H9 (cell line): ENCODE measurements around the gene PTGDR2. TPM values are rescaled to one million over a fixed set of nuclear protein-coding genes. Genes with fewer than 3 reads are reported as not detected.

Experiments used
- DNase-seq: peaks from one replicate; pipeline ENCODE4 v3.0.0-alpha.2; 2017
- H2AFZ ChIP-seq: one replicate; pipeline ENCODE4 v1.6.1; 2013; ENCODE audit warnings: mild to moderate bottlenecking, low read length, control low read depth, moderate library complexity
- H2AK5ac ChIP-seq: 2 replicates; pipeline ENCODE4 v1.6.1; 2013; ENCODE audit warnings: low read length, control low read depth, mixed read lengths; ENCODE audit not compliant: insufficient read length
- H2BK120ac ChIP-seq: one replicate; pipeline ENCODE4 v1.6.1; 2013; ENCODE audit warnings: low read depth, mild to moderate bottlenecking, low read length, control low read depth, inconsistent platforms; ENCODE audit not compliant: poor library complexity, severe bottlenecking
- H2BK12ac ChIP-seq: 2 replicates; pipeline ENCODE4 v1.6.1; 2013; ENCODE audit warnings: low read length, control low read depth, mixed read lengths, low read depth; ENCODE audit not compliant: insufficient read length
- H2BK15ac ChIP-seq: 2 replicates; pipeline ENCODE4 v1.6.1; 2013; ENCODE audit warnings: low read depth, low read length, control low read depth
- H2BK20ac ChIP-seq: one replicate; pipeline ENCODE4 v1.6.1; 2013; ENCODE audit warnings: low read depth, mild to moderate bottlenecking, low read length, control low read depth, inconsistent platforms; ENCODE audit not compliant: poor library complexity, severe bottlenecking
- H2BK5ac ChIP-seq: 2 replicates; pipeline ENCODE4 v1.6.1; 2013; ENCODE audit warnings: low read length, control low read depth, mixed read lengths; ENCODE audit not compliant: insufficient read length
- H3K14ac ChIP-seq: 2 replicates; pipeline ENCODE4 v1.6.1; 2013; ENCODE audit warnings: low read length, control low read depth; ENCODE audit not compliant: insufficient read depth
- H3K18ac ChIP-seq: 2 replicates; pipeline ENCODE4 v1.6.1; 2013; ENCODE audit warnings: low read depth, mild to moderate bottlenecking, mixed read lengths, low read length, control low read depth; ENCODE audit not compliant: insufficient read length
- H3K23ac ChIP-seq: 2 replicates; pipeline ENCODE4 v1.6.1; 2013; ENCODE audit warnings: low read length, control low read depth, mixed read lengths, low read depth; ENCODE audit not compliant: insufficient read length
- H3K23me2 ChIP-seq: 2 replicates; pipeline ENCODE4 v1.6.1; 2013; ENCODE audit warnings: low read depth, mild to moderate bottlenecking, mixed read lengths, low read length, control low read depth; ENCODE audit not compliant: insufficient read length, poor library complexity, severe bottlenecking
- H3K27ac ChIP-seq: 2 replicates; pipeline ENCODE4 v1.5.1; 2013; ENCODE audit warnings: low read length, control low read depth, mixed read lengths, low read depth; ENCODE audit not compliant: insufficient read length
- H3K27me3 ChIP-seq: 2 replicates; pipeline ENCODE4 v1.6.1; 2013; ENCODE audit warnings: low read length, control low read depth, inconsistent platforms; ENCODE audit not compliant: insufficient read depth
- H3K4ac ChIP-seq: 2 replicates; pipeline ENCODE4 v1.6.1; 2013; ENCODE audit warnings: low read depth, mild to moderate bottlenecking, control low read depth, inconsistent platforms, low read length, moderate library complexity
- H3K4me1 ChIP-seq: 2 replicates; pipeline ENCODE4 v1.6.1; 2013; ENCODE audit warnings: low read length, control low read depth, inconsistent platforms; ENCODE audit not compliant: insufficient read depth
- H3K4me2 ChIP-seq: 2 replicates; pipeline ENCODE4 v1.6.1; 2013; ENCODE audit warnings: low read length, control low read depth, mixed read lengths; ENCODE audit not compliant: insufficient read length, insufficient read depth
- H3K56ac ChIP-seq: 2 replicates; pipeline ENCODE4 v1.6.1; 2013; ENCODE audit warnings: low read depth, mild to moderate bottlenecking, mixed read lengths, low read length, control low read depth; ENCODE audit not compliant: insufficient read length
- H3K79me1 ChIP-seq: 2 replicates; pipeline ENCODE4 v1.6.1; 2013; ENCODE audit warnings: low read depth, mild to moderate bottlenecking, moderate library complexity, low read length, control low read depth, inconsistent platforms; ENCODE audit not compliant: insufficient read depth, poor library complexity, severe bottlenecking
- H3K79me2 ChIP-seq: 2 replicates; pipeline ENCODE4 v1.6.1; 2013; ENCODE audit warnings: low read length, control low read depth, inconsistent platforms; ENCODE audit not compliant: insufficient read depth
- H3K9ac ChIP-seq: 2 replicates; pipeline ENCODE4 v1.6.1; 2013; ENCODE audit warnings: low read length, control low read depth, mixed read lengths; ENCODE audit not compliant: insufficient read length; ENCODE audit errors: extremely low read depth
- H3K9me3 ChIP-seq: one replicate; pipeline ENCODE4 v1.6.1; 2013; ENCODE audit warnings: low read depth, low read length, inconsistent platforms; ENCODE audit not compliant: control insufficient read depth
- H3T11ph ChIP-seq: one replicate; pipeline ENCODE4 v1.6.1; 2013; ENCODE audit warnings: mild to moderate bottlenecking, low read length, control low read depth, inconsistent platforms
- H4K20me1 ChIP-seq: one replicate; pipeline ENCODE4 v1.6.1; 2013; ENCODE audit not compliant: control insufficient read depth, insufficient read length, insufficient read depth
- H4K5ac ChIP-seq: 2 replicates; pipeline ENCODE4 v1.6.1; 2013; ENCODE audit warnings: low read depth, mild to moderate bottlenecking, mixed read lengths, low read length, control low read depth; ENCODE audit not compliant: insufficient read length
- H4K8ac ChIP-seq: replicated peaks from 2 replicates; pipeline ENCODE4 v1.6.1; 2013; ENCODE audit warnings: low read length, control low read depth, mixed read lengths, low read depth; ENCODE audit not compliant: insufficient read length
- H4K91ac ChIP-seq: 2 replicates; pipeline ENCODE4 v1.6.1; 2013; ENCODE audit warnings: low read depth, mild to moderate bottlenecking, moderate library complexity, mixed read lengths, low read length, control low read depth; ENCODE audit not compliant: insufficient read length
- H3K27ac Mint-ChIP-seq, 3 experiments: 2 replicates in 2 of 3; 3 replicates in 1 of 3; pipeline ENCODE4 v1.8.0; 2020 to 2021; ENCODE audit warnings: mixed read lengths in 3 of 3, mild to moderate bottlenecking in 1 of 3, moderate library complexity in 1 of 3
- H3K27me3 Mint-ChIP-seq: 2 replicates; pipeline ENCODE4 v1.8.0; 2021; ENCODE audit warnings: low read depth, mild to moderate bottlenecking, moderate library complexity, mixed read lengths
- H3K36me3 Mint-ChIP-seq, 3 experiments: 2 replicates in 2 of 3; 3 replicates in 1 of 3; pipeline ENCODE4 v1.8.0; 2020 to 2021; ENCODE audit warnings: low read depth in 3 of 3, mixed read lengths in 3 of 3; ENCODE audit not compliant: insufficient read depth in 1 of 3
- H3K4me1 Mint-ChIP-seq, 2 experiments: 2 replicates each; pipeline ENCODE4 v1.8.0; 2020; ENCODE audit warnings: mixed read lengths in 2 of 2
- H3K4me3 Mint-ChIP-seq, 2 experiments: 2 replicates in 1 of 2; 3 replicates in 1 of 2; pipeline ENCODE4 v1.8.0; 2020 to 2021; ENCODE audit warnings: mild to moderate bottlenecking in 2 of 2, mixed read lengths in 2 of 2, moderate library complexity in 1 of 2
- H3K9me3 Mint-ChIP-seq, 2 experiments: 2 replicates in 1 of 2; 3 replicates in 1 of 2; pipeline ENCODE4 v1.8.0; 2020; ENCODE audit warnings: mild to moderate bottlenecking in 2 of 2, mixed read lengths in 2 of 2, moderate library complexity in 1 of 2
- CTCF ChIP-seq: fragments of 200-600 bp; sonication (generic); conservative IDR thresholded peaks from 3 replicates; pipeline ENCODE4 v1.8.0; 2021; ENCODE audit warnings: antibody characterized with exemption, mild to moderate bottlenecking
- WGBS: extraction: QIAGEN DNeasy Blood & Tissue Kit; methylation state at CpG from one replicate; pipeline ENCODE4 v1.1.7; 2013; ENCODE audit warnings: missing lambda C conversion rate, low lambda C conversion rate, mixed read lengths; ENCODE audit not compliant: insufficient read length; ENCODE audit errors: extremely low coverage; 5-methylcytosine and 5-hydroxymethylcytosine counted together
- total RNA-seq: library from RNA; stranded (reverse); gene quantifications from 2 replicates; pipeline ENCODE4 v1.2.1, GENCODE V29; 2021

Gene PTGDR2
- total RNA-seq, 1 experiment from 2014 or later: not detected

DNA sequence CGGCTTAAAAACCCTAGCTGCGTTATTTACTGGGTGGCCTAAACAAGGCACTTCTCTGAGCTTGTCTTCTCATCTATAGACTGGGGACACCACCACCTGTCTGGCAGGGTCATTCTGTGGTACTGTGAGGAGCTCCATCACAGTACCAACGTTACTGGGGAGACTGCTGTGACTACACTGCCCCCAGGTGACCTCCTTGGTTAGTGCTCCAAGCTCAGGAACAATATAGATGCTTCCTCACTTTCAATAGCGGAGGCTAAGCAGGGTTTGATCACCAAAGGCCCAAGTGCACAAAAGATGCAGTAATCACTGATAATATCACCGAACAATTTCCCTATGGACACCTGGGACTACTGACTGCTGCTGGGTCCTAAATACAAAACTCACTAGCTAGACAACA, 31.8 kb upstream of the PTGDR2 start:
- no peak overlapping the region for H2BK5ac ChIP-seq
- H2BK15ac ChIP-seq: no peak overlapping the region
- DNase-seq: peak; percentile 58
- H3K18ac ChIP-seq: no peak overlapping the region
- WGBS: no CpG with 5 or more reads among the region's 5 CpGs
- H3K79me2 ChIP-seq: no peaks in the 10 kb centered on the region
- no peak overlapping the region for H2BK120ac ChIP-seq
- H3K4me2 ChIP-seq: no peak overlapping the region
- Mint-ChIP-seq H3K27ac (no peak overlapping the region), H3K4me3 (no peak overlapping the region), H3K9me3 (no peaks in the 10 kb centered on the region; a peak in 1 of 5 replicates), H3K27me3 (no peaks in the 10 kb centered on the region), H3K36me3 (peaks cover 0 to 28% (median 2%) of the 10 kb centered on the region in 3 experiments; a peak in 4 of 7 replicates), H3K4me1 (no peaks in the 10 kb centered on the region)
- H4K8ac ChIP-seq: no peak overlapping the region
- H2BK12ac ChIP-seq: no peak overlapping the region
- H3K23ac ChIP-seq: no peak overlapping the region
- no peaks in the 10 kb centered on the region for H3K27me3 ChIP-seq
- no peak overlapping the region for H3K56ac ChIP-seq
- H3T11ph ChIP-seq: no peak overlapping the region
- H3K23me2 ChIP-seq: no peaks in the 10 kb centered on the region
- H2AK5ac ChIP-seq: no peak overlapping the region
- H3K9me3 ChIP-seq: no peaks in the 10 kb centered on the region
- H3K4ac ChIP-seq: no peak overlapping the region
- H3K27ac ChIP-seq: no peak overlapping the region
- H3K9ac ChIP-seq: no peak overlapping the region
- no peak overlapping the region for H4K5ac ChIP-seq
- H3K79me1 ChIP-seq: no peaks in the 10 kb centered on the region
- H3K14ac ChIP-seq: no peak overlapping the region
- H2BK20ac ChIP-seq: no peak overlapping the region
- H4K91ac ChIP-seq: no peak overlapping the region
- H3K4me1 ChIP-seq: no peaks in the 10 kb centered on the region
- TF ChIP-seq CTCF: peak; percentile 75
- no peak overlapping the region for H2AFZ ChIP-seq
- H4K20me1 ChIP-seq: no peaks in the 10 kb centered on the region
